Measurements from ENCODE around the gene ZNF365.
"Not testable (repeated sequence)": the region's sequence is repeated elsewhere in the genome, so short reads cannot be mapped to it uniquely, and the experiment has no call there.

Gene ZNF365

GRCh38 chr10:62373995-62374861 is at the start of gene ZNF365:
Gene ZNF365 (plus strand): TSS chr10:62374369. CDS start chr10:62376194, 1,825 bp downstream.
- DNase-seq (ENCODE audit: low read depth) = peak; percentile 73

DNA sequence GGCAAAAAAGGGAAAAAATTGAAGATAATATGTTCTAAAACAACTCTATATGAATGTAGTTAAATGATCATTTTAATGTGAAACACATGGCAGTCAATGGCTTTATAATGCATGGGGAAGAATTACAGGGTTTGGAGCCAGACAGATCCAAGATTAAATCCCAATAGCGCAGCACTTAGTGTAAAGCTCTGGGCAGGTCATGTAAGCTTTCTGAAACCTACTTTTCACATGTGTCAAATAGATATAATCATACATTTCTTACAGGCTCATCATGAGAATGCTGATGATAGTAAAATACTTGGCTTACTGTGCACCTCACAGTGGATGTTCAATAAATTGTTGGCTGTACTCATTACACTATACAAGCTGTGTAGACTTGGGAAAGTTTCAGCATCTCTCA is 48.0 kb upstream of the ZNF365 start:
- no peak for DNase-seq (ENCODE audit: low read depth)

DNA sequence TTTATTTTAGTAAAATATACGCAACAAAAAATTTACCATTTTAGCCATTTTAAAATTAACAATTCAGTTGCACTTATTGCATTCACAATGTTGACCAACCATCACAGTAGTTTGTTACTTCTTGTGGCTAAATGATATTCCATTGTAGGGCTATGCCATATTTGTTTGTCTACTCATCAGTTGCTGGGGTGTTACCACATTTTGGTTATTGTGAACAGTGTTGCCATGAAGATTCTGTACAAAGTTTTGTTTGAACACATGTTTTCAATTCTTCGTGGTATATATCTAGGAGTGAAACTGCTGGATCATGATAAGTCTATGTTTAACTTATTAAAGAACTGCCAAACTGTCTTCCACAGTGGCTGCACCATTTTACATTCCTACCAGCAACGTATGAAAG is 46.3 kb upstream of the ZNF365 start:
- DNase-seq (ENCODE audit: low read depth) = no peak

- no peak for DNase-seq (ENCODE audit: low read depth)
Measured at GRCh38 chr10:62330213-62330612, 44.0 kb upstream of the ZNF365 start.

GRCh38 chr10:62332406-62332805 is 41.8 kb upstream of the ZNF365 start:
- no peak for DNase-seq (ENCODE audit: low read depth)

DNA sequence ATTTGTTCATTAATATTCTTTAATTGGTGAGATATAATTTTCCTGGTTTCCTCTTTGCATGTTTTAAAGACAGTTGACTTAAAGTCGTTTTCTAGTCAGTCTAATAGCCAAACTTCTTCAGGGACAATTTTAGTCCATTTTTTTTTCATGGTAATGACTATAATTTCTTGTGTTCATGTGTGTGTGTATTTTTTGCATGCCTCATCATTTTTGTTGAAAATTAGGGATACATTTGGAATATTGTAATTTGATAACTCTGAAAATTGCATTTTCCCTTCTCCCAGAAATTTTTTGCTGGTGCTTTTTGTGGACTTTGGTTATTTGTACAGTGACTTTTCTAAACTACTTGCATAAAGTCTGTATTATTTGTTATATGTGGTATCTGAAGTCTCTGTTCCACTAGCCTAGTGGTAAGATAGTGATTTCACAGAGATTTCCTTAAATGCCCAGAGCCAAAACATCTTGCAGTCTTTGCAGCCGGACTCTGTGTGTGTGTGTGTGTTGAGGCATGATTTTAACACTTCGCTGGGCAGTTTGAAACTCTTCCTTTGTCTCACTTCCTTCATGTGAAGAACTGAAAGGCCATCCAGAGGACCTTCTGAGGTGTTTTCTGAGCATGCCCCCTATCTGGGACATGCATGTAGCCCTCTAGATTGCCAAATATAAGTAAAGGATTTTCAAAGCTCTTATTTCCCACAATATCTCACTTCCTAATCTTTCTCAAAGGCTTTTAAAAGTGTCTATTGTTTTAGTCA is 40.9 kb upstream of the ZNF365 start:
- DNase-seq (ENCODE audit: low read depth) = no peak

GRCh38 chr10:62333988-62334682 is 40.0 kb upstream of the ZNF365 start:
- DNase-seq (ENCODE audit: low read depth) = no peak

DNA sequence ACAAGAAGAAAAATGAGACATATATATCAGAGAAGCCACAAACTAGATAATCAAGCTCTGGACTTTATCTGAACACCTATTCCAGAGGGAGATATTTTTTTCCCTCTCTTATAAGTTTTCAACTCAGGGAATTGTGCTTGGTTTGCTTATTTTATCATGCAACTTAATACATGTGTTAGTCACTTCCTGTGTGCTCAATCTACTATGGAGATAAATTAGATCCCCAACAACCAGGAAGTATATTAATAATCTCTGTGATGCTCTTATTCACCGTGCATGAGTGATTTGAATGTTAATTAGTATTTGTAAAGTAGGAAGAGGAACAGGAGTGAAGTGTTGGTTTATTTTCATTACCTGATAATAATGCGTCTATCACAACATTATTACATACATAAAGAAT is 38.8 kb upstream of the ZNF365 start:
- peak; percentile 49 for DNase-seq (ENCODE audit: low read depth)

- no peak for DNase-seq (ENCODE audit: low read depth)
Measured at GRCh38 chr10:62336404-62336803, 37.8 kb upstream of the ZNF365 start.

- DNase-seq (ENCODE audit: low read depth) = no peak
Measured at GRCh38 chr10:62341419-62341818, 32.8 kb upstream of the ZNF365 start.

DNA sequence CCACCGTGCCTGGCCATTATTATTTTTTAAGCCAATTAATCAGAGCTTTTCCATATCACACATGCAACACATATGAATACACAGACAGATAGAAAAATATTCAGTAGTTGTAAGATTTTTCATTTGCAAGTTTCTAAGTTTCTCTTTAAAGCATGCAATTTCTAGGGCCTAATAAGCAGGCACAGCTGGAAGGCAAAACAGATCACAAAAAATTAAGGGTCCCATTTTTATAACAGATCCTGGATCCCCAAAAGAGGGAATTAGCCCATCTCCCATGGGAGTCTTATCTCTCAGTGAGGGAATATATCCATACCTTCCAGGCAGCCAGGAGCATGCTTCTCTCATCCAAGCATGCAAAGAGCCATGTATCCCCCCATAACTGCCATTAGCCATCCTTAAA is 31.2 kb upstream of the ZNF365 start:
- no peak for DNase-seq (ENCODE audit: low read depth)

GRCh38 chr10:62348029-62348428 is 26.1 kb upstream of the ZNF365 start:
- DNase-seq (ENCODE audit: low read depth) = peak; percentile 22

- DNase-seq (ENCODE audit: low read depth) = peak; percentile 56
Measured at GRCh38 chr10:62352356-62352970, 21.7 kb upstream of the ZNF365 start.

DNA sequence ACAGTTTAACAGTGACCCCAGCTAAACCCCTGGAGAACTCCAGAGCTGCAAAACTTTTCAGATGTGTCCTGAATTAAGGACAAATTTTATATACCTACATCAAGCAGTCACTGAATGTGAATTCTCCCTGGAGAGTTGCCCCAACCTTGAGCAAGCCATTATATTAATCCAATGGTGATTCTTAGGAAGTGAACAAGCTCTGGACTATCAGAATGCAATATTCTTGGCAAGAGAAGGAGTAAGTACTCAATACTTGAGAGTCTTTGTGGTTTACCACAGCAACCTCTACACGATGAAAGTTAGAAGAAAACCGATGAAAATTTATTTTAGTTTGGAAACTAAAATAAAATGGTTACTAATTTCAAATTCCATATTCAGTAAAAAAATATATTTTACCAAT is 19.3 kb upstream of the ZNF365 start:
- DNase-seq (ENCODE audit: low read depth) = no peak

DNA sequence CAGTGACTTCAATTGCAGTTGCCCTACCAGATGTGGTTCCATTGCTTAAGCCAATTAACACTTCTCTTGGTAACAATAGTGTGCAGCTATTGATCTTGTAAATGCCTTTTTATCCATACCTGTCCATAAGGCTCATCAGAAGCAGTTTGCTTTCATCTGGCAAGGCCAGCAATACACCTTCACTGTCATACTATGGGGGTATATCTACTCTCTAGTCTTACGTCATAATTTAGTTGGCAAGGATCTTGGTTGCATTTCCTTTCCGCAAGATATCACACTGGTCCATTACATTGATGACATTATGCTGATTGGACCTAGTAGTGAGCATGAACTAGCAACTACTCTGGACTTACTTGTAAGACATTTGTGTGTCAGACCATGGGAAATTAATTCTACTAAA is 17.7 kb upstream of the ZNF365 start:
- DNase-seq (ENCODE audit: low read depth) = no peak

DNA sequence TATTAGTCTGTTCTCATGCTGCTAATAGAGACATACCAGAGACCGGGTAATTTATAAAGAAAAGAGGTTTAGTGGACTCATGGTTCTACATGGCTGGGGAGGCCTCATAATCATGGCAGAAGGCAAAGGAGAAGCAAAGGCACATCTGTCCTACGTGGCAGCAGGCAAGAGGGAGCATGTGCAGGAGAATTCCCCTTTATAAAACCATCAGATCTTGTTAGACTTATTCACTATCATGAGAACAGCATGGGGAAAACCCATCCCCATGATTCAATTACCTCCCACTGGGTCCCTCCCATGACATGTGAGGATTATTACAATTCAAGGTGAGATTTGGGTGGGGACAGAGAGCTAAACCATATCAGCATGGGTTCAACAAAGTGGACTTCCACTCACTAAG is 16.0 kb upstream of the ZNF365 start:
- DNase-seq (ENCODE audit: low read depth) = not testable (repeated sequence)

DNA sequence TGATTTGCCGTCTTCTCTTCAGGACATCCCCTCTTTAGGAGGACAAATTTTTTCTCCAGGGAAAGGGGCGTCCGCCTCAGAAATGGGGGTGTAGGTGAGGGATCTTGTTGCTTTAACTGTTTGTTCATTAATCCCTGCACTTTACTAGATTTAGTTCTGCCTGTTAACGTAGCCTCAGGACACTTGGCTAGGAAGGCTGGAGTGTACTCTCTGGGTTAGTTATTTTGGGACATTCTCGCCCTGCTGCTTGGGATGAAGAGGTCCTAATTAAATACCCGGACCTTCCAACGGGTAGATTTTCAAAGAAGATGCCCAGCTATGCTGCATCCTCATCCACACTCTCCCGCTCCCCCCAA is 552 bp upstream of the ZNF365 start:
- DNase-seq (ENCODE audit: low read depth) = no peak

DNA sequence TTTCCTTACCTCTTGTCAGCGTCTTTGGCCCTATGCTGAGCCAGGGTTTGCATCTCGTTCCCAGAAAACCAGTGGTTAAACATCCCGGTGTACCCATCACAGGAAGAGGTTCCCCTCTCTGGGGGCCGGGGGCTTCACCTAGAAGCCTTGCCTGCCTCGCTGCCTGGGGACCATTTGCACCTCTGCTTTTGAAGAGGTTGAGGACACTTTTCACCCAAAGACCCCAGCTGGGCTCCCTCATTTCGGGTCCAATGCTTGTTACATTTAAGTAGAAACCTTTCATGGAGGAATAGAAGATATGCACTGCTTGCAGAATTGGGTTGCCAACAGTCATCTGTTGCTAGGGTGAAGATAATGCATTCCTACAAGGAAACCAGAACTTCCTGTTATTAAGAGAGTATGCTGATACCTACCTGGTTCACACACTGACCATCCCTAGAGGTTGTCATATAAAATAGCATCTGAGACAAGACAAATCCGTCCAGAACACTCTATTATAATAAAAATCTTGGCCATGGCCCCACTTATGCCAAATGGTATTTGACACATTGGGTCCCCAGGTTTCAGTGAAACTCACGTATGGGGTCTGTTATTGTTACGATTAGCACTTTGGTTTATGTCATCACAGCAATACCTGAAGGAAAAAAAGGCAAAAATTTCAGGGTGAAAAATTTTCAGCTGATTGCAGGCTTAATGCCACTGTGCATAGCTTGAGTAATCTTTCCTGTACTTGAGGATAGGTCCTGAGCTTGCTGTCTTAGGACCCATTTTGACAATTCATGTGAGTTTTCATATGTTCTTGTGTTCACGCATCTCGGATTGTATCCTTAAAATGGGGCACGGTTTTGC is 917 bp downstream of the ZNF365 start:
- DNase-seq (ENCODE audit: low read depth) = peak; percentile 55

DNA sequence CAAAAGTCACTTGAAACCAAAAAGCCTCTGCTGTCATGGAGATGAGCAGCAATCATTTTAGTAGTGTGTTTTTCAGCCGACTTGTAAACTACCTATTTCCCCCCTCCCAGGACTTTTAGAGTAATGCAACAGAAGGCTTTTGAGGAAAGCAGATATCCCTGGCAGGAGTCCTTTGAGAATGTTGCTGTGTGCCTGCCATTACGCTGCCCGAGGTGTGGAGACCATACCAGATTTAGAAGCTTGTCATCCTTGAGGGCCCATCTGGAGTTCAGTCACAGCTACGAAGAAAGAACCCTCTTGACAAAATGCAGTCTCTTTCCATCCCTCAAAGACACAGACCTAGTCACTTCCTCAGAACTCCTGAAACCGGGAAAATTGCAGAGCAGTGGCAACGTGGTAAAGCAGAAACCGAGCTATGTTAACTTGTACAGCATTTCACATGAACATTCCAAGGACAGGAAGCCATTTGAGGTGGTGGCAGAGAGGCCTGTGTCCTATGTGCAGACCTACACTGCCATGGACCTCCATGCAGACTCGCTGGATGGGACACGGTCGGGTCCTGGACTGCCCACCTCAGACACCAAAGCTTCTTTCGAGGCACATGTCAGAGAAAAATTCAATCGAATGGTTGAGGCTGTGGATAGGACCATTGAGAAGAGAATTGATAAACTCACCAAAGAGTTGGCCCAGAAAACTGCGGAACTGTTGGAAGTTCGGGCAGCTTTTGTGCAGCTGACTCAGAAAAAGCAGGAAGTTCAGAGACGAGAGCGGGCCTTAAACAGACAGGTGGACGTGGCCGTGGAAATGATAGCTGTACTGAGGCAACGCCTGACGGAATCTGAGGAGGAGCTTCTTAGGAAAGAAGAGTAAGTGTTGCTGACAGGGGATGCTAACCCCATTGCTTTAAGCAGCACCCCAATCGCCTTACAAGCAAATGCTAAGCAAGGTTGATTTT is 2.2 kb downstream of the ZNF365 start:
- DNase-seq (ENCODE audit: low read depth) = no peak

DNA sequence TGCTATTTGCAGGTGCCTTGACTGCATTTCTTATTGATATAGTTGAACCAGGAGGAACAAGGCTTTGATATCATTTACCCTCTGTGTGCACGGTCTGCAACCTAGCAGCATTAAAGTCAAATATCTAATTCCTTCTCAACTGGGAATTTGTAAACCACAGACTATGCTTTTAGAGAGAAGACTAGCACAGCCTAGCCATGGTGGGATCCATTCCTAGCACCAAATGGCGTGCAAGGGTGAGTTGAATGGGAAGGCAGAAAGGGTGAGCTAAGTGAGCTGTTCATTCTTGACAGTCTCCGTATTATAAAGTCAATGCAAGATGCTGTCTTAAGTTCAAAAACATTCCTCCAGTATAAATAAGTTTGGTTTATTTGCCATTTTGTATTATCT is 2.9 kb downstream of the ZNF365 start:
- DNase-seq (ENCODE audit: low read depth) = no peak
